B cell (primary cell): Measurements from ENCODE around the gene FAM174C. TPM values are rescaled to one million over a fixed set of nuclear protein-coding genes. Genes with fewer than 3 reads are reported as not detected.

Experiments used
- ATAC-seq: fragments of 200-7000 bp; cut with Tn5 transposase; one replicate; pipeline ENCODE4 v1.10.0; 2021; ENCODE audit warnings: low read depth, mild to moderate bottlenecking, moderate number of reproducible peaks, moderate library complexity
- CTCF ChIA-PET: fragments of 350-600 bp; sonication (Branson Sonifier 250); formaldehyde crosslinking; loops from one replicate; lab custom pipeline; 2021; ENCODE audit warnings: antibody characterized with exemption, inconsistent platforms; lab: Charles Lee
- POLR2A ChIA-PET: fragments of 350-600 bp; sonication (Branson Sonifier 250); formaldehyde crosslinking; loops from one replicate; lab custom pipeline; 2021; ENCODE audit warnings: antibody characterized with exemption; lab: Charles Lee
- DNase-seq: peaks from one replicate; pipeline ENCODE4 v3.0.0; 2013
- H2AFZ ChIP-seq: 2 replicates; pipeline ENCODE4 v1.6.1; 2012; ENCODE audit warnings: mild to moderate bottlenecking, low read depth, low read length; ENCODE audit not compliant: insufficient read depth, poor library complexity, severe bottlenecking
- H3K27ac ChIP-seq, 2 donors: 1 replicate in 1 of 2; 2 replicates in 1 of 2; pipeline ENCODE4 v1.5.1; 2012 to 2013; ENCODE audit warnings: low read length in 2 of 2, mild to moderate bottlenecking in 2 of 2, moderate library complexity in 1 of 2
- H3K27me3 ChIP-seq, 4 experiments: fragments of 200-600 bp in 1 of 4; sonication (generic) in 1 of 4; replicated peaks in 1 of 4; 1 replicate in 2 of 4; 2 replicates in 2 of 4; pipeline versions ENCODE4 v1.6.1 to v1.7.0; 2013 to 2016; ENCODE audit warnings: low read length in 3 of 4, mild to moderate bottlenecking in 2 of 4, mixed read lengths in 1 of 4, moderate library complexity in 1 of 4; ENCODE audit not compliant: insufficient read depth in 4 of 4, control insufficient read depth in 3 of 4; ENCODE audit errors: control extremely low read depth in 1 of 4
- H3K36me3 ChIP-seq, 2 experiments: replicated peaks in 1 of 2; 1 replicate in 1 of 2; 2 replicates in 1 of 2; pipeline versions ENCODE4 v1.6.1 to v1.7.1; 2013; ENCODE audit warnings: low read length in 1 of 2; ENCODE audit not compliant: insufficient read depth in 2 of 2, control insufficient read depth in 1 of 2; ENCODE audit errors: control extremely low read depth in 1 of 2, extremely low read depth in 1 of 2
- H3K4me1 ChIP-seq, 2 donors: fragments of 200-600 bp in 1 of 2; sonication (generic) in 1 of 2; 1 replicate in 1 of 2; 2 replicates in 1 of 2; pipeline versions ENCODE4 v1.5.1 to v1.6.1; 2013 to 2017; ENCODE audit warnings: low read length in 2 of 2; ENCODE audit not compliant: control insufficient read depth in 2 of 2, insufficient read depth in 2 of 2
- H3K4me2 ChIP-seq: replicated peaks from 2 replicates; pipeline ENCODE3; 2012; ENCODE audit warnings: mild to moderate bottlenecking, low read depth, low read length; ENCODE audit not compliant: poor library complexity, severe bottlenecking
- H3K4me3 ChIP-seq, 5 experiments: fragments of 200-600 bp in 1 of 5; sonication (generic) in 1 of 5; 1 replicate in 3 of 5; 2 replicates in 2 of 5; pipeline versions ENCODE4 v1.5.1 to v1.7.0; 2011 to 2016; ENCODE audit warnings: low read length in 4 of 5, mild to moderate bottlenecking in 4 of 5, low read depth in 2 of 5, control low read depth in 1 of 5, moderate library complexity in 1 of 5; ENCODE audit not compliant: insufficient read depth in 1 of 5; ENCODE audit errors: control extremely low read depth in 1 of 5, extremely low read depth in 1 of 5
- H3K79me2 ChIP-seq: fragments of 200-600 bp; sonication (generic); one replicate; pipeline ENCODE4 v1.6.0; 2016; ENCODE audit warnings: low read length; ENCODE audit not compliant: control insufficient read depth, insufficient read depth
- H3K9ac ChIP-seq: fragments of 200-600 bp; sonication (generic); 2 replicates; pipeline ENCODE4 v1.6.1; 2017; ENCODE audit warnings: mild to moderate bottlenecking, low read length, moderate library complexity
- H3K9me3 ChIP-seq, 3 donors: one replicate each; pipeline versions ENCODE4 v1.6.1 to v1.7.1; 2013; ENCODE audit warnings: low read length in 2 of 3; ENCODE audit not compliant: control insufficient read depth in 2 of 3, insufficient read depth in 1 of 3; ENCODE audit errors: control extremely low read depth in 1 of 3
- H4K20me1 ChIP-seq: 2 replicates; pipeline ENCODE4 v1.6.0; 2012; ENCODE audit warnings: mild to moderate bottlenecking, low read length; ENCODE audit not compliant: insufficient read depth, control insufficient read depth, poor library complexity, severe bottlenecking
- H3K27ac Mint-ChIP-seq: one replicate; pipeline ENCODE4 v1.8.0; 2021; ENCODE audit warnings: mixed read lengths
- H3K27me3 Mint-ChIP-seq: one replicate; pipeline ENCODE4 v1.8.0; 2021; ENCODE audit warnings: mixed read lengths
- H3K4me1 Mint-ChIP-seq: one replicate; pipeline ENCODE4 v1.8.0; 2021; ENCODE audit warnings: mixed read lengths
- H3K4me3 Mint-ChIP-seq: one replicate; pipeline ENCODE4 v1.8.0; 2021; ENCODE audit warnings: mixed read lengths
- H3K9me3 Mint-ChIP-seq: one replicate; pipeline ENCODE4 v1.8.0; 2022; ENCODE audit warnings: mixed read lengths; ENCODE audit not compliant: insufficient read depth
- CTCF ChIP-seq: fragments of 200-600 bp; IDR thresholded peaks from one replicate; pipeline ENCODE4 v1.8.0; 2022; ENCODE audit warnings: antibody characterized with exemption, mild to moderate bottlenecking
- EZH2 ChIP-seq: IDR thresholded peaks from 2 replicates; pipeline ENCODE4 v1.6.1; 2012; ENCODE audit warnings: borderline replicate concordance, low read depth, mild to moderate bottlenecking, moderate library complexity, low read length; ENCODE audit not compliant: insufficient read depth, poor library complexity, severe bottlenecking
- WGBS: methylation state at CpG from one replicate; pipeline ENCODE4 v1.1.5; 2013; ENCODE audit warnings: missing lambda C conversion rate; ENCODE audit not compliant: insufficient coverage; 5-methylcytosine and 5-hydroxymethylcytosine counted together
- intact Hi-C: fragments of 100-400 bp; cut with micrococcal nuclease; formaldehyde crosslinking; loops from one replicate; pipeline ENCODE4 v1.10.0; 2022
- polyA plus RNA-seq: library from polyadenylated mRNA; depleted of rRNA; stranded (reverse); fragments of >200 nt; gene quantifications from 2 replicates; pipeline ENCODE4 v1.2.3, GENCODE V29; 2012
- total RNA-seq, 2 donors: library from RNA; stranded (reverse); fragments of 120-200 nt in 1 of 2; gene quantifications; 1 replicate in 1 of 2; 2 replicates in 1 of 2; pipeline versions ENCODE4 v1.2.3 to v1.2.4, GENCODE V29; 2013 to 2022

Gene FAM174C
- total and polyA plus RNA-seq, 2 donors (not counting 1 experiment from before 2014, with no cell fraction given): 41.1 to 70.6 TPM

DNA sequence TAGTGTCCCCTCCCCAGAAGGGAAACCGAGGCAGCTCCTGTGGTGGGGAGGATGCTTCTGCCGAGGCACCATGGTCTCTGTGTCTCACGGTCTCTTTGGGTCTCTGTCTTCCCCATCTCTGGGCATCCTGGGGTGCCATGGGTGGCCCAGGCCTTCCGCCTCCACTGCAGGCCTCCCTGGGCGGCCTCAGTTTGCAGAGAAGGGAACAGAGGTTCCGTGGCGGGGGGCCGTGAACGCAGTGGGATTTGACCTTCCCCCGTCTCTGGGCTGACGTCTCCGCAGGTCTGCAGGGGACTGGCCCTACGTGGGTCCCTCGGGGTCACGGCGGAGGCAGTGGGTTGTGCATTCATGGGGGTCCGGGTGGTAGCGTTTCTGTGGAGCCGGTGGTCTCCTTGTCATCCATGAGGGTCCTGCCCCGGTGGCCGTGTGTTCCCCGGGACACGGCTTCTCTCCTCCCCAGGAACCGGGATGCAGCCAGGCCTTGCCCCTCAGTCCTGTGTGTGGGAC is 14.9 kb downstream of the FAM174C start:
- Mint-ChIP-seq H3K27me3 (peaks cover 23% of the 10 kb centered on the region), H3K4me3 (no peak overlapping the region), H3K9me3 (no peaks in the 10 kb centered on the region), H3K4me1 (peaks cover 12% of the 10 kb centered on the region), H3K27ac (no peak overlapping the region)
- H4K20me1 ChIP-seq: no peaks in the 10 kb centered on the region
- no peaks in the 10 kb centered on the region for H3K36me3 ChIP-seq
- H3K79me2 ChIP-seq: no peaks in the 10 kb centered on the region
- no peak overlapping the region for H3K27ac ChIP-seq
- H3K4me2 ChIP-seq: no peak overlapping the region
- CTCF ChIA-PET: no interaction called here
- TF ChIP-seq EZH2: no peak
- no peak for TF ChIP-seq CTCF
- POLR2A ChIA-PET: no interaction called here
- H3K4me1 ChIP-seq: peaks cover 16 to 29% of the 10 kb centered on the region in 2 donors
- H3K4me3 ChIP-seq: no peak overlapping the region
- peaks cover 0 to 12% (median 0%) of the 10 kb centered on the region in 3 donors for H3K9me3 ChIP-seq
- no peak overlapping the region for H3K9ac ChIP-seq
- DNase-seq: no peak
- no peak for ATAC-seq
- intact Hi-C loops: no loop called here
- WGBS: 90% methylated on average over 24 of the region's 24 CpGs
- peaks cover 0 to 83% (median 25%) of the 10 kb centered on the region in 4 experiments for H3K27me3 ChIP-seq
- H2AFZ ChIP-seq: no peak overlapping the region

GRCh38 chr19:1290703-1291651 is 15.6 kb downstream of the FAM174C start:
- TF ChIP-seq EZH2: no peak
- no peak for TF ChIP-seq CTCF
- H3K36me3 ChIP-seq: no peaks in the 10 kb centered on the region
- H3K27ac ChIP-seq: no peak overlapping the region
- Mint-ChIP-seq H3K9me3 (no peaks in the 10 kb centered on the region), H3K4me1 (peaks cover 11% of the 10 kb centered on the region), H3K4me3 (no peak overlapping the region), H3K27me3 (peaks cover 23% of the 10 kb centered on the region), H3K27ac (no peak overlapping the region)
- CTCF ChIA-PET: interaction anchor here (0.6 kb wide), 1 partner anchor 45 kb away, joined by 4 read pairs; no protein-coding TSS in a partner anchor
- H2AFZ ChIP-seq: no peak overlapping the region
- no peaks in the 10 kb centered on the region for H4K20me1 ChIP-seq
- intact Hi-C loops: no loop called here
- H3K9ac ChIP-seq: no peak overlapping the region
- no peak overlapping the region for H3K4me2 ChIP-seq
- ATAC-seq: no peak
- DNase-seq: no peak
- no peaks in the 10 kb centered on the region for H3K79me2 ChIP-seq
- peaks cover 0 to 86% (median 26%) of the 10 kb centered on the region in 4 experiments for H3K27me3 ChIP-seq
- WGBS: 78% methylated on average over 40 of the region's 40 CpGs
- peaks cover 0 to 12% (median 0%) of the 10 kb centered on the region in 3 donors for H3K9me3 ChIP-seq
- H3K4me3 ChIP-seq: no peak overlapping the region
- H3K4me1 ChIP-seq: peaks cover 20 to 32% of the 10 kb centered on the region in 2 donors
- POLR2A ChIA-PET: interaction anchor here (0.6 kb wide), 1 partner anchor 13 kb away, joined by 3 read pairs; no protein-coding TSS in a partner anchor
